Measurements from ENCODE around the gene STAB2.

STAB2 gene

GRCh38 chr12:103801709-103802585, 214.9 kb downstream of the STAB2 start:
- no peak for TF ChIP-seq CTCF (IDR thresholded peaks at IDR 0.05; ENCODE audit: insufficient read depth, low read length, missing control alignments)
- POLR2A ChIA-PET, result no interaction called here
- H3K4me3 ChIP-seq (ENCODE audit: low read depth, low read length), result no peak overlapping the region
- CTCF ChIA-PET, result interaction anchor here (1.8 kb wide), 1 partner anchor 69 kb away, joined by 5 read pairs; no protein-coding TSS in a partner anchor
- DNase-seq (ENCODE audit: low read depth, low spot score), result no peak

- ChIA-PET CTCF (interaction anchor here (0.7 to 1.8 kb wide), 2 partner anchors 19 to 68 kb away, joined by 3 to 5 read pairs; no protein-coding TSS in a partner anchor), POLR2A (no interaction called here)
- H3K4me3 ChIP-seq (ENCODE audit: low read depth, low read length), result no peak overlapping the region
- no peak for TF ChIP-seq CTCF (IDR thresholded peaks at IDR 0.05; ENCODE audit: insufficient read depth, low read length, missing control alignments)
- no peak for DNase-seq (ENCODE audit: low read depth, low spot score)
Measured at GRCh38 chr12:103802586-103802886, 215.5 kb downstream of the STAB2 start.

- ChIA-PET POLR2A (no interaction called here), CTCF (interaction anchor here (0.7 to 1.7 kb wide), 2 partner anchors 31 to 101 kb away, joined by 3 read pairs; no protein-coding TSS in a partner anchor)
- TF ChIP-seq CTCF (IDR thresholded peaks at IDR 0.05; ENCODE audit: insufficient read depth, low read length, missing control alignments), result no peak
- DNase-seq (ENCODE audit: low read depth, low spot score), result no peak
- H3K4me3 ChIP-seq (ENCODE audit: low read depth, low read length), result no peak overlapping the region
Measured at GRCh38 chr12:103803847-103804246, 216.8 kb downstream of the STAB2 start.

- no peak for DNase-seq (ENCODE audit: low read depth, low spot score)
- CTCF ChIA-PET, result interaction anchor here (0.6 to 1.6 kb wide), 4 partner anchors 9 to 231 kb away, joined by 3 to 4 read pairs (median 3); no protein-coding TSS in a partner anchor
- no peak for TF ChIP-seq CTCF (IDR thresholded peaks at IDR 0.05; ENCODE audit: insufficient read depth, low read length, missing control alignments)
- POLR2A ChIA-PET, result interaction anchor here (1.3 kb wide), 1 partner anchor 36 kb away, joined by 5 read pairs; the partner anchor contains the start of gene NT5DC3
- H3K4me3 ChIP-seq (ENCODE audit: low read depth, low read length), result no peak overlapping the region
Measured at GRCh38 chr12:103805655-103806360, 218.7 kb downstream of the STAB2 start.

GRCh38 chr12:103806803-103807202, 219.7 kb downstream of the STAB2 start:
- ChIA-PET POLR2A (no interaction called here), CTCF (no interaction called here)
- H3K4me3 ChIP-seq (ENCODE audit: low read depth, low read length), result no peak overlapping the region
- TF ChIP-seq CTCF (IDR thresholded peaks at IDR 0.05; ENCODE audit: insufficient read depth, low read length, missing control alignments), result no peak
- no peak for DNase-seq (ENCODE audit: low read depth, low spot score)

Measured in AG04449 (cell line).